ENCODE data around the gene TMEM141.

The TMEM141 gene

DNA sequence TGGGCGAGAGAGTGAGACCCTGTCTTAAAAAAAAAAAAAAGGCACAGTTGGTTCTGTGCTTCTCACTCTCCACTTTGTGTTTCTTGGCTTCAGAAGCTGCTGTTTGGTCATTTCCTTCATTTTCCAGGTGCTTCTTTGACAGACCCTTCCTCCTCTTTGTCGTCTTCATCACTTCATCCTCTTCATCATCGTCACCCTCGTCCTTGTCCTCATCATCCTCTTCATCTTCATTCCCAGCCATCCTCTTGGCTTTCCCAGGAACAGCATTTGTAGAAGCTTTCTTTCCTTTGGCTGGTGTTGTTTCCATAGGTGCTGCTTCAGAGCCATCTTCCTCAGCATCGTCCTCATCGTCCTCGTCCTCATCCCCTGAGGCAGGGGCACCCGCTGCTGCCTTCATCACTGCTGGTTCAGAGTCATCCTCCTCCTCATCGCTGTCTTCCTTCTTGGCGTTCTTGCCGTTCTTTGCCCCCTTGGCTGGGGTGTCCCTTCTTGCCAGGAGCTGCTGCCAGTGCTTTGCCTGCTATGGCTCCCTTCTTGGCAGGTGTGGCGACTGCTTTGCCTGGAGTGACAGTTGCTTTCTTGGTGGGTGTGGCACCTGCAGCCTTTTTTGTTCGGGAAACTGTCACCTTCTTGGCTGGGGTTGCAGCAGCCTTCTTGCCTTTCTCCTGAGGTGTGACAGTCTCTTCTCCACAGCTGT is 23.7 kb downstream of the TMEM141 start:
- DNase-seq = no peak
- Mint-ChIP-seq H3K9me3 (no peaks in the 10 kb centered on the region), H3K4me1 (peaks cover 47% of the 10 kb centered on the region), H3K27me3 (no peaks in the 10 kb centered on the region), H3K4me3 (no peak overlapping the region), H3K27ac (peak overlapping the region; percentile 45), H3K36me3 (peaks cover 41% of the 10 kb centered on the region)
- CTCF ChIA-PET = interaction anchor here (1.2 to 1.3 kb wide), 2 partner anchors 27 to 220 kb away, joined by 3 to 4 read pairs; no protein-coding TSS in a partner anchor

DNA sequence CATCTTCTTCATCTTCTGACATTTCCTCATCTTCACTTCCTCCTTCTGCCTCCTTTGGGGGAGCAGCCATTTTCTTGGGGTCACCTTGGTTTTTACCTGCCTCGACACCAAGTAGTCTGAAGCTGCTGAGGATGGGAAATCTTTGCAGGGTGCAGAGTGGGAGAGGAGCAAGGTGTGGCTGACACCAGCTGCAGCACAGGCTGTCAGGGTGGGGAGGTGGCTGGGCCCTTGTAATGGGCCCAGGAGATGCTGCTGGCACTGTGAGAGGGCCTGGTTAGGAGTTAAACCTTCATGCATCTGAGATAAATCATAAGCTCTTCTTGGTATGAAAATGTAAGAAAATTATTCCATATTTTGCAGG is 24.3 kb downstream of the TMEM141 start:
- Mint-ChIP-seq H3K27me3 (no peaks in the 10 kb centered on the region), H3K9me3 (no peaks in the 10 kb centered on the region), H3K27ac (peak overlapping the region; percentile 45), H3K4me3 (no peak overlapping the region), H3K36me3 (peaks cover 37% of the 10 kb centered on the region), H3K4me1 (peaks cover 41% of the 10 kb centered on the region)
- DNase-seq = no peak
- CTCF ChIA-PET = interaction anchor here (0.6 to 1.3 kb wide), 2 partner anchors 182 to 220 kb away, joined by 3 to 4 read pairs; no protein-coding TSS in a partner anchor

DNA sequence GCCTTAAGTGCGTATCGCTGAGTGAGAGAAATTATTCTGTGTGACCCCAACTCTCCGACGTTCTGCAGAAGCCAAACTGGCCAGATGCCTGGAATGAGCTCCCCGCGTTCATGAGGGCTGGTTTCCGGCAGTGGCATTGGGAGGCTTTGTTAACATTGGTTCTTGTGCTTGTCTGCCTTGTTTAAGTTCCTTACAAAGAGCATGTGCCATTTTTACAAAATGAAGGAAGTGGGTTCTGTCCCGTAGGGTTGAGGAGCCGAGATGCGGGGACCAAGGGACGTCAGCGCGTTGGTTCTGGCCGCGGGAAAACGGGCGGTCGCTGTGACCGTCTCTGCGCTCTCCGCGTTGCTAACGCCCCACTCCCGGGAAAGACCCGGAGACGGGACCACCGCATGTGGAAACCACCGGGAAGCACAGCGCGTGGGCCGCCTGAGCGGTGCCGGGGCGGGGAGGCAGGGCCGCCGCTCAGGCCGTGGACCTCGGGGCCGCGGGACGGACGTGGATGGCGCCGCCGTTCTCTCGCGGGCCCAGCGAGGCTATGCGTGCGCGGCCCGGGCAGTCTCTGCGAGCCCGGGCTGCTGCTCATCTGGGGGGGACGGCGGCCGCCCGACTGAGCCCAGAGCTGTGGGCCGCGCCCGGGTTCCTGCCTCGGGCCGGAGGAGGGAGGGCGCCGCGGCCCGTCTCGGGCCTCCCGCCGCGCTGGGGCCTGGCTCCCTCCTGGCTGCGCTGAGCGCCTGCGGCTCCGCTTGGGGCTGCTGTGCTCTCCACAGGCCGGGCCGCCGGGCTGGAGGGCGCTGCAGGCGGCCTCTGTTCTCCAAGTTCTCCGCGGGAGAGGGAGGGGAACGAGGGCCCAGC is 30.1 kb downstream of the TMEM141 start:
- peaks cover 3% of the 10 kb centered on the region for H3K27me3 Mint-ChIP-seq
- no peak for DNase-seq
- peaks cover 16% of the 10 kb centered on the region for H3K36me3 Mint-ChIP-seq
- CTCF ChIA-PET = interaction anchor here (1.7 kb wide), 1 partner anchor 21 kb away, joined by 5 read pairs; the partner anchor contains the start of gene AJM1
- no peaks in the 10 kb centered on the region for H3K9me3 Mint-ChIP-seq
- H3K27ac Mint-ChIP-seq = no peak overlapping the region
- no peak overlapping the region for H3K4me3 Mint-ChIP-seq
- H3K4me1 Mint-ChIP-seq = peaks cover 6% of the 10 kb centered on the region

DNA sequence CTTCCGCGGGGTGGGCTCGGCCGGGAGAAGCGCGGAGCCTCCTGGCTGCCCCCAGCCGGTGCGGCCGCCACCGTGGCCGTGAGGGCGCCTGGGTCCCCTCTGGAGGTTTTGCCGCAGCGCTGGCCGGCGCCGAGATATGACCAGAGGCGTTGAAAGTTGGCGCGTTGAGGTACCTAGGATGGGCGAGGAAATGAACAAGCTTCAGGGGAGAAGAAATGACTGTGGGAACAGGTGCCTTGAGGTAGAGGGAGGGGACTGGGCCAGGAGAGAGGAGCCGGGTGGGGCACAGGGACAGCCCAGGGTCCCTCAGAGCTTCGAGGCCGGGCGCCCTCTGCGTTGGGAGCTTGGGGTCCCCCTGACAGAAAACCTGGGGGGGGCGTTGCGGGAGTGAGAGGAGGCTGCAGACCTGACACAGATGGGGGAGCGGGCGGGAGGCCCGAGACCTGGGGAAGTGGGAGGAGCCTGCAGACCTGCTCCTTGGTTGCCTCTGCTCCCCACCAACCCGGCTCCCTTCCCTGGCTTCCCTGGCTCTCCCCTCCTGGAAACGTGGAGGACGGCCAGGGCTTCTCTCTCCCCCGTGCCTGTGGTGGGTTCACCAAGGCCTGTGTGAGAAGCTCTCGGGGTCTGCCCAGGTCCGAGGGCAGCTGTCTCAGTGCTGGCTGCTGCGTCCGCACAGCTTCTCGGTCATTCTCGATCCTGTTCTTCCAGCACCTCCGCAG is 30.8 kb downstream of the TMEM141 start:
- Mint-ChIP-seq H3K9me3 (no peaks in the 10 kb centered on the region), H3K4me3 (no peak overlapping the region), H3K4me1 (peaks cover 6% of the 10 kb centered on the region), H3K27me3 (peaks cover 3% of the 10 kb centered on the region), H3K27ac (no peak overlapping the region), H3K36me3 (peaks cover 12% of the 10 kb centered on the region)
- no peak for DNase-seq
- CTCF ChIA-PET = interaction anchor here (1.6 kb wide), 1 partner anchor 20 kb away, joined by 7 read pairs; the partner anchor contains the start of gene AJM1

DNA sequence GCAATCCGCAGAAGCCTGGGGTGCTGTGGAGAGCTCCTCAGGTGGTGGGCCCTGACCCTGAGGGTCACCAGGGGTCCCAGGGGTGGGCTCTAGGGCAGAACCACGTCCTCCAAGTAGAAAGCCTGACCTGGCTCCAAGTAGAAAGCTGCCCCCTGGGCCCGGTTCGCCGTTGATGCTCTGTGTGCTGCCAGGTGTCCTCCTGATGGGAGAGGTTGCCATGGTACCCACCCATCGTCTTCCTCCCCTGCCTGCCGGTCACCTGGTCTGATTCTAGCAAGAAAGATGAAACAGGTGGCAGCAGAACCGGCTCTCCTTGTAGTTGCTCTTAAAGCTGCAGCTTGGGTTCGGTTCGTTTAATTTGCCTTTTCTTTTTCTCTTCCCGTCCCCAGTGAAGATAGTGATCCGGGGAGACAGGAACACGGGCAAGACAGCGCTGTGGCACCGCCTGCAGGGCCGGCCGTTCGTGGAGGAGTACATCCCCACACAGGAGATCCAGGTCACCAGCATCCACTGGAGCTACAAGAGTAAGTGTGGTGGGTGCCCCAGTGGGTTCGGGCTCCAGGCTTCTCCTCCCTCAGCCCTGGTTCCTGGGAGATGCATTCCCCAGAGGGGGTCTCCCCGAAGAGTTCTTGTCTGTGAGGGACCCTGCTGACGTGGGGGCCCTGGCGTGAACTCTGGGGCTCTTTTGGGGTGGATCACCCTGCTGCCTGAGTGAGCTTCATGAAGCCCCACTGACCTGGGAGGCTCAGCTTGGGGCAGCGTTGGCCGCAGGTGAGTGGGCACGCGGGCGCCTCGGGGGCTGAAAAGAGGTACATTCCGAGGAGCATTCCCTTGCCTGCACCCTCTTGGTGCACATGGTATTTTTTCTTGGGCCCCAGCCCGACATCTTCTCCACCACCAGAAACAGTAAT is 32.2 kb downstream of the TMEM141 start:
- no peak for DNase-seq
- Mint-ChIP-seq H3K27ac (no peak overlapping the region), H3K4me1 (peaks cover 6% of the 10 kb centered on the region), H3K36me3 (peaks cover 9% of the 10 kb centered on the region), H3K9me3 (no peaks in the 10 kb centered on the region), H3K4me3 (no peak overlapping the region), H3K27me3 (peaks cover 3% of the 10 kb centered on the region)
- CTCF ChIA-PET = interaction anchor here (1.6 kb wide), 1 partner anchor 19 kb away, joined by 7 read pairs; the partner anchor contains the start of gene AJM1

DNA sequence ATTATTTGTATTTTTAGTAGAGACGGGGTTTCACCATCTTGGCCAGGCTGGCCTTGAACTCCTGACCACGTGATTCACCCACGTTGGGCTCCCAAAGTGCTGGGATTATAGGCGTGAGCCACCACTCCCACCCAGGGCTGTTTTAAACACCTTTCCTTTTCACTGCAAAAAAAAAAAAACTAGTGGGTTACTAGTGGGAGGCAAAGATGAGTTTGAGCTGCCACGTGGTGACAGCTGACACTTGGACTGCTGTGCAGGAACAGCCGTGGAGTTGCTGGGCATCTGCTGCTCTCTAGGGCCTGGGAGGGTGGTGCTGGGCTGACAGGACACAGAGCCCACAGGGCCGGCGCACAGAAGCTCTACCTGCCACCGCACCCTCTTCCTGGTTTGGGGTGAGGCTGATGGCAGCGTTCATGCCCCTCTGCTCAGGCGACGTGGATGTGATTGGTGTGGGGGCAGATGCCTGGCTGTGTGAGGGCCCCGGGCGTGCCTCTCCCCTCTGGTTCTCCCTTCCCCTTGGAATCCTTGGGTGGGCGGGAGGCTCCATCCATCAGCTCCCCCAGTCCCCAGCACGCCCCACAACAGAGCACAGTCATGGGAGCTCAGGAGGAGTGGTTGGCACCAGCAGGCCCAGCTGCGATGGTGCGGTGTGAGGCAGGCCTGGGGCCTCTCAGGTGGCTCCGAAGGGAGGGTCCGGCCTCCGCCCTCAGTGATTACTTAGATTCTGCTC is 33.5 kb downstream of the TMEM141 start:
- no peaks in the 10 kb centered on the region for H3K9me3 Mint-ChIP-seq
- H3K27ac Mint-ChIP-seq = no peak overlapping the region
- H3K4me1 Mint-ChIP-seq = peaks cover 6% of the 10 kb centered on the region
- no peak for DNase-seq
- CTCF ChIA-PET = no interaction called here
- peaks cover 21% of the 10 kb centered on the region for H3K36me3 Mint-ChIP-seq
- no peak overlapping the region for H3K4me3 Mint-ChIP-seq
- peaks cover 3% of the 10 kb centered on the region for H3K27me3 Mint-ChIP-seq

DNA sequence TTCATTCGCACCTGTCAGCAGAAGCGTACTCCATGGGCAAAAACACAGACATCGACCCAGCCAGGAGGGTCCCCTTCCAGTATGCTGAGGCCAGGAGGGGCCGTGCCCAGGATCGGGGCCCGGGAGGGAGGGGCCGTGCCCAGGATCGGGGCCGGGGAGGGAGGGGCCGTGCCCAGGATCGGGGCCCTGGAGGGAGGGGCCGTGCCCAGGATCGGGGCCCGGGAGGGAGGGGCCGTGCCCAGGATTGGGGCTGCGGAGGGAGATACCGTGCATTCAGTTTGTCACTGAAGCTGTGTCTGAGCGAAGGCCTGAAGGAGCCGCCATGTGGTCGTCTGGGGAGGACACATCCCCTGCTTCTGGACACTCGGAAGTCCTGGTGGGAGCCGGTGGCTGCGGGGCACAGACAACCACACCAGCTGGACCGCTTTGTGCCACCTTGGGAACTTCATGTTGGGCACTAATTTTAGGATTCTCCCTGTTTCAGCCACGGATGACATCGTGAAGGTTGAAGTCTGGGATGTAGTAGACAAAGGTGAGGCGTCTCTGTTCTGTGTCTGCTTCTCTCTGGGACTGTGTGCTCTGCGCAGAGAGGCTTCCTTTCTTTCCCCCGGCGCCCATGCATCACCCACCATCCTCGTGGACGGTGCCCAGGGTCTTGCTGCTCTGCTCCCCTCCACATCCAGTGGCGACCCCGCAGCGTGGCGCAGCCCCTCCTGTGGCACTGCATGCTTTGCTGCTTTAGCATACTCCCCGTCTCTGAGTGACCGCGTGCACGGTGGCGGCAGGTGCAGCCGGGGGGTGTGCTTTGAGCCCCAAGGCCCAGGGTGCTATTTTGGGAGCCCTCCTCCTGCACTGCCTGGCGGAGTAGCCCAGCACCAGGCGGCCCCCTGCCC is 34.4 kb downstream of the TMEM141 start:
- Mint-ChIP-seq H3K27ac (no peak overlapping the region), H3K9me3 (no peaks in the 10 kb centered on the region), H3K36me3 (peaks cover 22% of the 10 kb centered on the region), H3K4me1 (peaks cover 6% of the 10 kb centered on the region), H3K27me3 (peaks cover 3% of the 10 kb centered on the region), H3K4me3 (no peak overlapping the region)
- DNase-seq = no peak
- CTCF ChIA-PET = no interaction called here

DNA sequence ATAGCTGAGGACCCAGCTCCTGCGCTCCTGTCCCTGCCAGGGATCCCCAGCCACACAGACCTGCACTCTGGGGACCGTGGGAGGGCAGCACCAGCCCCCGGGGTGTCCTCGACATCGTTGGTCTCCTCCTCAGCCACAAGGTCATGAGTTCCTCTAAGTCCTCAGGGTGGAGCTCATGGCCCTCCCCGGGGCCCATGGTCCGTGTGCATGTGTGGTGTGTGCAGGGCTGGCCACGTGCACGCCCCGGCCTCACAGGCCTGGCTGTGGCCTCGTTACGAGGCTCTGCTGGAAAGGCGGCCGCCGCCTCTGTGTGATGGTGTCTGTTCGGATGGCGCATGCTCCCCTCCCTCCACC is 35.0 kb downstream of the TMEM141 start:
- peaks cover 16% of the 10 kb centered on the region for H3K36me3 Mint-ChIP-seq
- H3K27ac Mint-ChIP-seq = no peak overlapping the region
- H3K9me3 Mint-ChIP-seq = no peaks in the 10 kb centered on the region
- DNase-seq = no peak
- CTCF ChIA-PET = interaction anchor here (0.9 kb wide), 1 partner anchor 16 kb away, joined by 3 read pairs; the partner anchor contains the start of gene AJM1
- H3K27me3 Mint-ChIP-seq = peaks cover under 1% of the 10 kb centered on the region
- H3K4me1 Mint-ChIP-seq = peaks cover under 1% of the 10 kb centered on the region
- H3K4me3 Mint-ChIP-seq = no peak overlapping the region

DNA sequence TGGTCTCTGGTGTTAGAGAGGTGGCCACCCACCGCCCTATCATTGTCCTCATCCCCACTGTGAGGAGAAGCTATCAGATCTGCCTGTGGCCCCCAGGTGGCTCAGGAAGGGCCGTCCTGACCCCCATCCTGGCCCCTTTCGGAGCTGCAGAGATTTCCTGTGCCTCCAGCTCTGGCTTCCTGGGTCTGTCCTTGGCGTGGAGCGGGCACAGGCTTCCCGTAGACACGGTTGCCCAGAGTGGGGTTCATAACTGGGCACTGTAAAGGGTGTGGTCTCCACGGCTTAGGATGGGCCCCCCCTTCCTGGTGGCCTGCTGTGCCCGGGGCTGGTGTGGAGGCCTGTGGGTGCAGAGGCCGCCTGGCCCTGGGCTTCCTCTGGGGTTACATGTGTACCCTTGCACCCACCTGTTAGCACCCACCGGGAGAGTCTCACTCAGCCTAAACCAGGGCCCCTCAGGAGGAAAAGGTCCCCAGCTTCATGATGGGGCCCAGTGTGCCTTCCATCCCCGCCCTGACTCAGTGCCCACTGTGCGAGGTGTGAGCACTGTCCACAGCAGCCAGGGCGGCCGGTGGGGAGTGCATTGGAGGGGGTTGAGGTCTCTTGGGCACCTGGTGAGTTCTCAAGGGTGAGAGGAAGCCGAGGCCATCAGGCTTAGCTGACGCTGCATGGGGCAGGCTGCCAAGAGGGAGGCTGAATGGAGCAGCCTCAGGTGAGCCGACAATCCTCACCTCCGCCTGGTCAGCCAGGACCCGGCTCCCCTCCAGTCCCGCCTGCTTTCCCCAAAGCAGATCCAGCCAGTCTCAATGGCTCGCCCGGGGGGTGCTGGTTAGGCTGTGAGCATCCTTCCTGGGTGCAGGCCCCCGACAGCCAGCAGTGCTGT is 35.8 kb downstream of the TMEM141 start:
- Mint-ChIP-seq H3K9me3 (no peaks in the 10 kb centered on the region), H3K4me1 (no peaks in the 10 kb centered on the region), H3K36me3 (peaks cover 22% of the 10 kb centered on the region), H3K27ac (no peak overlapping the region), H3K4me3 (no peak overlapping the region), H3K27me3 (no peaks in the 10 kb centered on the region)
- CTCF ChIA-PET = interaction anchor here (0.9 to 1.2 kb wide), 2 partner anchors 15 kb away, joined by 3 to 8 read pairs; partner anchors contain the start of gene AJM1
- DNase-seq = no peak

DNA sequence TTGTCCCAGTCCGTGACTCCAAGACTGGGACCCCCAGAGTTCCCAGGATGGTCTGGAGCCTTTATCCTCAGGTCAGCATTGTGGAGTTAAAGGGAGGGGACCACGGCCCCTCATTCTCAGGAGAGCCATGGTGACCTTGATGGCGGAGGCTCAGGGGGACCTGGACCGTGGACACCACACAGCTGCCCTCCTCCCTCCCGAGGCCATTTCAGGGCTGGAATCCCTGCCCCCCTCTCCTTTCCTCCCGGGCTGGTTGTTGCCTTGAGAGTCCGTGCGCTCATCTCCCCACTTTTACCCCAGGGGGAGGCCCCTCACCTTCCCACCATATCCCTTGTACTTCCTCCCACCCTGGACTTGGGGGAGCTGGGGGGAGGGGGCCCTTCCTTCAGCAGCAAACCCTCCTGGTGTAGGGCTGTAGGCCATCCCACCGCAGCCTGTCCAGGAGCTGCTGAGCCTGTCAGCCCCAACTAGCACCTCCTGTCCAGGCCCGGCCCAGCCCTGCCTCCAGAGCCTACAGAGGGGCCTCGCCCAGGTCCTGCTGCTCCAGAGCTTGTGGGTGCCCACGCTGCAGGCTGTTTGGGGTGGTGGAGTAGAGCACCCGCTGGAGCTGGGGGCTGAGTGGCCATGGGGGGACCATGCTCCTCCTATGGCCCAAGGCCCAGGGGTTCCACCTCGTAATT is 36.8 kb downstream of the TMEM141 start:
- Mint-ChIP-seq H3K4me1 (no peaks in the 10 kb centered on the region), H3K9me3 (no peaks in the 10 kb centered on the region), H3K4me3 (no peak overlapping the region), H3K27me3 (no peaks in the 10 kb centered on the region), H3K36me3 (peaks cover 24% of the 10 kb centered on the region), H3K27ac (no peak overlapping the region)
- no peak for DNase-seq
- CTCF ChIA-PET = interaction anchor here (1.2 kb wide), 1 partner anchor 14 kb away, joined by 8 read pairs; the partner anchor contains the start of gene AJM1

Measured in activated naive CD4-positive, alpha-beta T cell treated with anti-CD3 and anti-CD28 coated beads, Interleukin-2, amount 10 ng/mL, durations not matched to agents 7 days and 5 days (primary cell).